ENCODE data around the gene CELA2B.

DNA sequence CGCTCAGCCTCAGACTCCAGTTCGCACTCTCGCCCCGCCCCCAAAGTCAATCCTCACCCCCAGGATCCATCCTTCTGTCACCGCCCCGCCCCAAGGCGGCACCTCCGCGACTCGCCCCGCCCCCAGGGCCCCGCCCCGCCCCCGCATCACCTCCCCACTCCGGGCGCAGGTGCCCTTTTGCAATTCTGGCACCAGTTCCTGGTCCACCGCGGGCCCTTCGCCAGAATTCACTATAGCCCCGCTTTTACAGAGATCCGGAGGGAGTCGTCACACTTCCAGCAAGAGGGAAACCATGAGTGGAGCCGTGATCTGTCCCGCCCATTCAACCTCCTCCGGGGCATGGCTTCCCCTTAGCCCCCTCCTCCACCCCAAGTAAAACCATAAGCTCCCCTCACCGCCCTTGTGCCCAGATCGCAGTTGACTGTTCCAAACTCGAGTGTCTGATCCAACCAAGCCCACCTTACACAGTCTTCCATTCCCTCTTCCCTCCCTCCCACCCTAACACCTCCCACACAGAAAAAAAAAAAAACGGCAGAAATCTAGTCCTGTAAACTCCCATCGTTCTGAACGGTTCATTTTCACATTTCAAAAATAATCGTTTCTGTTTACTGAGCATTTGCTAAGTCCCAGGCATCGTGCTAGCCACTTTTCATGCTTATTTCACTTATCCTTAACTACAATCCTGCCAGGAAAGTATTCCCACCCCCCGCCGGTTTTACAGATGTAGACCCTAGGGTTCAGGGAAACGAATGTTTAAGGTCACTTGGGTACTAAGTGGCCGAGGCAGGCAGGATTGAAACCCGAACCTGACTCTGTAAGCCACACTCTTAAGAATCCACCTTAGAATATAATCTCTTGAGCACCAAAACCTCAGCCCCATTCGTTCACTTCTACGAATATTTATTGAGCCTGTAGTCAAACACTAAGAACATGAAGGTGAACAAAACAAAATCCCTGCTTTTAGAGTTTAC lies 49.4 kb downstream of the CELA2B start:
- no peak for TF ChIP-seq CTCF (IDR thresholded peaks at IDR 0.05)
- TF ChIP-seq EZH2 (IDR thresholded peaks at IDR 0.05; ENCODE audit: borderline replicate concordance, insufficient read depth, low read depth, low read length, poor library complexity, severe bottlenecking), result no peak
